Measurements from ENCODE around the gene FAM83B. TPM values are rescaled to one million over a fixed set of nuclear protein-coding genes. Genes with fewer than 3 reads are reported as not detected.
"Not testable (repeated sequence)": the region's sequence is repeated elsewhere in the genome, so short reads cannot be mapped to it uniquely, and the experiment has no call there.

The FAM83B gene
- total RNA-seq, 4 donors from 2014 or later = 20.2 to 38.5 (median 36.6) TPM

DNA sequence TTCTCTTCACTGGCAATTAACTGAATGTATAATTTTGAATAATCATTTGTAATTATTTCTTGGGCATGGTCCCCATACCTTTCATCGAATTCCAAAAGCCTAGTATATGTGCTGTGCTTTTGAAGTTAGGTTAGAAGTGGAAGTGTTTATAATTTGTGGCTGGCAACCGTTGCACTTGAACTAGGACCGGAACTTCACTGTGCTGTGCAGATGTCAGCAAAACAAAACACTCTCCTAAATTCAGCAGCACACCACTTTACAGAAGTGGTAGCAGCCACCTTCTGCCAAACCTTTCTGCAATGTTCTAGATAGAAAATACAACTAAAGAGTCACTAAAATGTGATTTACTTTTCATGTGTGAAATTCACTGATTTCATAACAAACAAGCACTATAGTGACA, 111.9 kb downstream of the FAM83B start:
- H3K36me3 ChIP-seq = no peaks in the 10 kb centered on the region
- H3K4me1 ChIP-seq = no peaks in the 10 kb centered on the region
- in situ Hi-C loops (cut with MboI; ENCODE audit: low pct_ligation_motif_present in 1 of 4, low pct_unique_long_range_greater_than_20kb in 1 of 4, low sequenced_read_pairs in 3 of 4) (no loop called here), intact Hi-C loops (cut with DNase I; ENCODE audit: low total_unique reads) (no loop called here)
- no peak overlapping the region for H3K27ac ChIP-seq
- no peaks in the 10 kb centered on the region for H3K27me3 ChIP-seq
- H3K9me3 ChIP-seq = no peaks in the 10 kb centered on the region
- WGBS, 2 donors (ENCODE audit: low coverage in 1 of 2) = 46 to 55% methylated on average over 1 to 3 of the region's 3 CpGs
- H3K4me3 ChIP-seq = no peak overlapping the region
- no peak for DNase-seq
- TF ChIP-seq CTCF (IDR thresholded peaks at IDR 0.05) (no peak), EP300 (IDR thresholded peaks at IDR 0.05; ENCODE audit: low read depth) (no peak), POLR2A (IDR thresholded peaks at IDR 0.05) (no peak)

- no peaks in the 10 kb centered on the region for H3K4me1 ChIP-seq
- H3K4me3 ChIP-seq = no peak overlapping the region
- no peaks in the 10 kb centered on the region for H3K9me3 ChIP-seq
- intact Hi-C loops (cut with DNase I; ENCODE audit: low total_unique reads) (no loop called here), in situ Hi-C loops (cut with MboI; ENCODE audit: low pct_ligation_motif_present in 1 of 4, low pct_unique_long_range_greater_than_20kb in 1 of 4, low sequenced_read_pairs in 3 of 4) (no loop called here)
- no peak for TF ChIP-seq POLR2A (IDR thresholded peaks at IDR 0.05)
- no peak for TF ChIP-seq EP300 (IDR thresholded peaks at IDR 0.05; ENCODE audit: low read depth)
- TF ChIP-seq POLR2AphosphoS5 (IDR thresholded peaks at IDR 0.05) = no peak
- no peak for TF ChIP-seq CTCF (IDR thresholded peaks at IDR 0.05)
- no peaks in the 10 kb centered on the region for H3K27me3 ChIP-seq
- H3K36me3 ChIP-seq = no peaks in the 10 kb centered on the region
- no peak for DNase-seq
- WGBS, 2 donors (ENCODE audit: low coverage in 1 of 2) = 77 to 100% methylated on average over 2 to 4 of the region's 4 CpGs
- H3K27ac ChIP-seq = no peak overlapping the region
These were observed 113.2 kb downstream of the FAM83B start for GRCh38 chr6:54959820-54960219.

DNA sequence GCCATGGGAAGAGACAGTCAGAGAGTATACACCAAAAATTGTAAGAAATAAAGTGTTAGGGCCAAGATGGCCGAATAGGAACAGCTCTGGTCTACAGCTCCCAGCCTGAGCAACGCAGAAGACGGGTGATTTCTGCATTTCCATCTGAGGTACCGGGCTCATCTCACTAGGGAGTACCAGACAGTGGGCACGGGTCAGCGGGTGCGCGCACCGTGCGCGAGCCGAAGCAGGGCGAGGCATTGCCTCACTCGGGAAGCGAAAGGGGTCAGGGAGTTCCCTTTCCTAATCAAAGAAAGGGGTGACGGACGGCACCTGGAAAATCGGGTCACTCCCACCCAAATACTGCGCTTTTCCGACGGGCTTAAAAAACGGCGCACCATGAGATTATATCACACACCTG, 114.8 kb downstream of the FAM83B start:
- DNase-seq; H3K27me3 ChIP-seq; in situ Hi-C loops (cut with MboI; ENCODE audit: low pct_ligation_motif_present in 1 of 4, low pct_unique_long_range_greater_than_20kb in 1 of 4, low sequenced_read_pairs in 3 of 4); H3K4me3 ChIP-seq; H3K27ac ChIP-seq; H3K9me3 ChIP-seq; H3K4me1 ChIP-seq; intact Hi-C loops (cut with DNase I; ENCODE audit: low total_unique reads); H3K36me3 ChIP-seq: not testable (repeated sequence)
- WGBS, 2 donors (ENCODE audit: low coverage in 1 of 2) = 89 to 90% methylated on average over 10 to 23 of the region's 23 CpGs

DNA sequence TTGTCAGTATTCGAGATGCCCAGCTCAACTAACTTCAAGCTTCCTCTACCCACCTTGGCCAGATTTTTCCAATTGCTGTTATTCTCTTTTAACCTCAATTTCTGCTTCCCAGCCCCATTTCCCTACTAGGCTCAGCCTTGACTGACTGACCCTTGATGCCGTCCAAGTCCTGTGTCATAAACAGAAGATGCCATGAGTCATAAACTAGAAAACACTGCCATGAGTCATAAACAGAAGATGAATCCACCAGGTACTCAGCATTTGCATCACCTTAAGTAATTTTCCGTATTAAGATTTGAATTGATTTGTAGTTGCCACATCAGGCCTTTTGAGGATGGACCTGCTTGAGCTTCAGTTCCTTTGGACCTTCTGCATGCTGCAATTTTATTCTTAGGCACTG, 123.8 kb downstream of the FAM83B start:
- in situ Hi-C loops (cut with MboI; ENCODE audit: low pct_ligation_motif_present in 1 of 4, low pct_unique_long_range_greater_than_20kb in 1 of 4, low sequenced_read_pairs in 3 of 4) = no loop called here
- intact Hi-C loops (cut with DNase I; ENCODE audit: low total_unique reads) = loop anchor here (10.0 kb wide), 1 partner anchor 1624 kb away; no protein-coding TSS in a partner anchor
- Histone ChIP-seq H3K4me3 (no peak overlapping the region), H3K27ac (no peak overlapping the region), H3K4me1 (no peaks in the 10 kb centered on the region), H3K27me3 (no peaks in the 10 kb centered on the region), H3K9me3 (no peaks in the 10 kb centered on the region), H3K36me3 (no peaks in the 10 kb centered on the region)
- DNase-seq = no peak
- 63 to 80% methylated on average over 3 of the region's 3 CpGs for WGBS, 2 donors (ENCODE audit: low coverage in 1 of 2)
- TF ChIP-seq POLR2AphosphoS5 (IDR thresholded peaks at IDR 0.05) (no peak), EP300 (IDR thresholded peaks at IDR 0.05; ENCODE audit: low read depth) (no peak)

DNA sequence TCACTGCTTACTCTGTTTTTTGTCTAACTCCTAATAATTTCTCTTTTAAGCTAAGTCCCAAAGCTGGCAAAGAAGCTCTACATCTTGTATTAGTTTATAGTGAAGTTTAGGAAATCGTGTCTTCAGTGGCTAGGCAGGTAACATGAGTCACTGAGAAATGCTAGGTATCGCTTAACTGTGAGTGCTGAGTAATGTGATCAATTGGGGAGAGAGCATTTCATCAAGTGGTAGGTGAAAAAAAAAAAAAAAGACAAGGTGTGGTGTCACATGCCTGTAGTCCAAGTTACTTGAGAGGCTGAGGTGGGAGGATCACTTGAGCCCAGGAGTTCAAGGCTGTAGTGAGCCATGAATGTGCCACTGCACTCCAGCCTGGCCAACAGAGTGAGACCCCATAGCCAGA, 125.3 kb downstream of the FAM83B start:
- in situ Hi-C loops (cut with MboI; ENCODE audit: low pct_ligation_motif_present in 1 of 4, low pct_unique_long_range_greater_than_20kb in 1 of 4, low sequenced_read_pairs in 3 of 4) = no loop called here

GRCh38 chr6:54979161-54979560, 132.6 kb downstream of the FAM83B start:
- DNase-seq; H3K27ac ChIP-seq; H3K36me3 ChIP-seq; H3K9me3 ChIP-seq; H3K4me3 ChIP-seq; H3K4me1 ChIP-seq; in situ Hi-C loops (cut with MboI; ENCODE audit: low pct_ligation_motif_present in 1 of 4, low pct_unique_long_range_greater_than_20kb in 1 of 4, low sequenced_read_pairs in 3 of 4); H3K27me3 ChIP-seq: not testable (repeated sequence)
- WGBS, 2 donors (ENCODE audit: low coverage in 1 of 2) = 83% methylated on average over 10 of the region's 24 CpGs; no CpG with 5 or more reads in 1 of the 2 donors
- intact Hi-C loops (cut with DNase I; ENCODE audit: low total_unique reads) = loop anchor here (10.0 kb wide), 1 partner anchor 1616 kb away; no protein-coding TSS in a partner anchor

More for the DNA sequence above, 125.3 kb downstream of the FAM83B start:
- no peak for TF ChIP-seq EP300 (IDR thresholded peaks at IDR 0.05; ENCODE audit: low read depth)
- no peak for TF ChIP-seq POLR2A (IDR thresholded peaks at IDR 0.05)
- TF ChIP-seq POLR2AphosphoS5 (IDR thresholded peaks at IDR 0.05) = no peak
- TF ChIP-seq CTCF (IDR thresholded peaks at IDR 0.05) = no peak
- no peak overlapping the region for H3K27ac ChIP-seq
- no peaks in the 10 kb centered on the region for H3K9me3 ChIP-seq
- no peak overlapping the region for H3K4me3 ChIP-seq
- WGBS, 2 donors (ENCODE audit: low coverage in 1 of 2) = 47 to 79% methylated on average over 2 of the region's 2 CpGs
- intact Hi-C loops (cut with DNase I; ENCODE audit: low total_unique reads) = loop anchor here (10.0 kb wide), 1 partner anchor 1623 kb away; no protein-coding TSS in a partner anchor
- H3K36me3 ChIP-seq = no peaks in the 10 kb centered on the region
- no peaks in the 10 kb centered on the region for H3K4me1 ChIP-seq
- DNase-seq = no peak
- no peaks in the 10 kb centered on the region for H3K27me3 ChIP-seq
